Loucy (cell line): ENCODE results near the gene TMEM87A.
A peak's percentile ranks its signal among the peaks of the same experiment; 100 is the strongest.

Experiments
- H2AFZ ChIP-seq: fragments of 200-600 bp; sonication (generic); 2 replicates; pipeline ENCODE4 v1.6.0; 2016; ENCODE audit warnings: antibody characterized with exemption, mild to moderate bottlenecking, low read length, moderate library complexity
- H3F3A ChIP-seq: fragments of 200-600 bp; 2 replicates; pipeline ENCODE4 v1.6.0; 2016; ENCODE audit warnings: antibody characterized with exemption, low read depth, mild to moderate bottlenecking
- H3K27me3 ChIP-seq: fragments of 200-600 bp; sonication (generic); 2 replicates; pipeline ENCODE4 v1.6.1; 2014; ENCODE audit warnings: low read length, mild to moderate bottlenecking; ENCODE audit not compliant: insufficient read depth, poor library complexity, severe bottlenecking
- H3K36me3 ChIP-seq: fragments of 200-600 bp; sonication (generic); 2 replicates; pipeline ENCODE4 v1.6.1; 2016; ENCODE audit warnings: low read length; ENCODE audit not compliant: insufficient read depth
- H3K4me1 ChIP-seq: fragments of 200-600 bp; sonication (generic); 2 replicates; pipeline ENCODE4 v1.5.1; 2014; ENCODE audit warnings: low read length, mild to moderate bottlenecking; ENCODE audit not compliant: insufficient read depth, poor library complexity, severe bottlenecking
- H3K4me2 ChIP-seq: fragments of 200-600 bp; sonication (generic); 2 replicates; pipeline ENCODE4 v1.6.0; 2014; ENCODE audit warnings: antibody characterized with exemption, low read length, low read depth, mild to moderate bottlenecking; ENCODE audit not compliant: poor library complexity, severe bottlenecking
- H3K4me3 ChIP-seq: fragments of 200-600 bp; sonication (generic); 2 replicates; pipeline ENCODE4 v1.5.1; 2014; ENCODE audit warnings: low read length, mild to moderate bottlenecking, mixed read lengths; ENCODE audit not compliant: poor library complexity, severe bottlenecking
- H3K79me2 ChIP-seq: fragments of 200-600 bp; sonication (generic); 2 replicates; pipeline ENCODE4 v1.6.1; 2014; ENCODE audit warnings: low read length; ENCODE audit not compliant: insufficient read depth
- H3K9ac ChIP-seq: fragments of 200-600 bp; sonication (generic); 2 replicates; pipeline ENCODE4 v1.6.0; 2014; ENCODE audit warnings: mild to moderate bottlenecking, low read depth, low read length, moderate library complexity; ENCODE audit not compliant: poor library complexity, severe bottlenecking
- H3K9me2 ChIP-seq: fragments of 200-600 bp; sonication (generic); replicated peaks from 2 replicates; pipeline ENCODE4 v1.6.1; 2016; ENCODE audit warnings: low read depth, low read length, mixed read lengths
- H3K9me3 ChIP-seq: fragments of 200-600 bp; sonication (generic); 2 replicates; pipeline ENCODE4 v1.6.1; 2014; ENCODE audit warnings: mild to moderate bottlenecking, antibody characterized with exemption, low read length, low read depth; ENCODE audit not compliant: insufficient read depth
- H4K20me1 ChIP-seq: fragments of 200-600 bp; sonication (generic); 2 replicates; pipeline ENCODE4 v1.6.0; 2014; ENCODE audit warnings: antibody characterized with exemption, low read length, mild to moderate bottlenecking; ENCODE audit not compliant: insufficient read depth, poor library complexity, severe bottlenecking
- EZH2phosphoT487 ChIP-seq: fragments of 200-600 bp; IDR thresholded peaks from 2 replicates; pipeline ENCODE4 v1.6.1; 2018; ENCODE audit warnings: antibody characterized with exemption, mild to moderate bottlenecking, moderate library complexity, borderline replicate concordance
- TF ChIP-seq, protein P1 (sequence below): fragments of 200-600 bp; sonication (generic); conservative IDR thresholded peaks from 2 replicates; pipeline ENCODE4 v1.5.1; 2014; ENCODE audit warnings: mild to moderate bottlenecking, antibody characterized with exemption, low read length

The TMEM87A gene

DNA sequence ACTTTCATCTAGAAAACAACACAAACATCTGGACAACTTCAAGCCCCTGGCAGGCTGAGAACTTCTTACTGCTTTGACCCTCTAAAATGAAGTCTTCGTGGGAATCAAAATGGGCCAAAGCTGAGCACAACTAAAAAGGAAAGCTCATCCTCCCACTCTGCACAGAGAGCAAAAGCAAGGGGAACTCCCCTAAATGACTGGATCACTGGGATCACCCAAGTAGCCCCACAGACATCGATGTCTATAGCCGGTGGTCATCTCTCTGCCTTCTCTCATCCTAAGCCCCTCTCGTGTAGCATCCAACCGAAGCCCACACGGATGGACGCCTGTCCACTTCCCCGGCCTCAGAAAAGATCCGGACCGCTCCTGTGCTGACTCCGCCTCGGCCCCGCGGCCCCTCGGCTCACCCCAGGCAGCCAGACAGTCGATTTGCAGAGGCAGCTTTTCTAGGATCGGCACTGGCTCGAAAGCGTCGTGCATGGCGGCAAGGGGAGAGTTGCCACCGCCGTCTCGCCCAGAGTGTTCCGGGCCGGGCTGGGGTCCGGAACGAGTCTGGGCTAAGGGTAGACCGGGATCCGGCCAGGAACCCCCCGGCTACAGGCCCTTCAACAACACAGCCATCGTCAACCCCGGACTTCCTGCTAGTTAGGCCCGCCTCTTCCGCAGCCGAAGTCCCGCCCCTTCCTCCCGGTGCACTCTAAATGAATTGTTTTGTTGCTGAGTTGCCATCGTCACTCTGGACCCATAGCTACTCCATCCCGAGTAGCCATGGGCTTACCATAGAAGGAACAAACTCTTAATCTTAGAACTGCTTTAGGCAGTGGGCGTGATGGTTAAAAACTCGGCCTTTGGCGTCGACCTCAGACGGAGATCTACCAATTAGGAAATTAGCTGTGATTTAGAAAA, 65.3 kb downstream of the TMEM87A start, which contains the start of gene VPS39:
Gene VPS39, minus strand, starts transcription at position 631 of the 906 bp plus-strand sequence. Its CDS starts 151 bp downstream, at position 480.
- Histone ChIP-seq H2AFZ (peak within 1 kb of the TSS; percentile 85), H3K9me3 (no peaks in the 10 kb centered on the region), H3K4me1 (peaks cover 28% of the 10 kb centered on the region), H3K4me3 (peak within 1 kb of the TSS; percentile 87), H3F3A (no peaks in the 10 kb centered on the region), H3K4me2 (peak within 1 kb of the TSS; percentile 81), H3K9me2 (no peaks in the 10 kb centered on the region), H3K27me3 (no peaks in the 10 kb centered on the region), H4K20me1 (no peaks in the 10 kb centered on the region), H3K36me3 (peaks cover 23% of the 10 kb centered on the region; the same call in 1 of the 2 replicates), H3K79me2 (peaks cover 31% of the 10 kb centered on the region), H3K9ac (peak within 1 kb of the TSS; percentile 91)
- TF ChIP-seq EZH2phosphoT487: no peak
- TF ChIP-seq, protein P1, sequence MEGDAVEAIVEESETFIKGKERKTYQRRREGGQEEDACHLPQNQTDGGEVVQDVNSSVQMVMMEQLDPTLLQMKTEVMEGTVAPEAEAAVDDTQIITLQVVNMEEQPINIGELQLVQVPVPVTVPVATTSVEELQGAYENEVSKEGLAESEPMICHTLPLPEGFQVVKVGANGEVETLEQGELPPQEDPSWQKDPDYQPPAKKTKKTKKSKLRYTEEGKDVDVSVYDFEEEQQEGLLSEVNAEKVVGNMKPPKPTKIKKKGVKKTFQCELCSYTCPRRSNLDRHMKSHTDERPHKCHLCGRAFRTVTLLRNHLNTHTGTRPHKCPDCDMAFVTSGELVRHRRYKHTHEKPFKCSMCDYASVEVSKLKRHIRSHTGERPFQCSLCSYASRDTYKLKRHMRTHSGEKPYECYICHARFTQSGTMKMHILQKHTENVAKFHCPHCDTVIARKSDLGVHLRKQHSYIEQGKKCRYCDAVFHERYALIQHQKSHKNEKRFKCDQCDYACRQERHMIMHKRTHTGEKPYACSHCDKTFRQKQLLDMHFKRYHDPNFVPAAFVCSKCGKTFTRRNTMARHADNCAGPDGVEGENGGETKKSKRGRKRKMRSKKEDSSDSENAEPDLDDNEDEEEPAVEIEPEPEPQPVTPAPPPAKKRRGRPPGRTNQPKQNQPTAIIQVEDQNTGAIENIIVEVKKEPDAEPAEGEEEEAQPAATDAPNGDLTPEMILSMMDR: no peak

DNA sequence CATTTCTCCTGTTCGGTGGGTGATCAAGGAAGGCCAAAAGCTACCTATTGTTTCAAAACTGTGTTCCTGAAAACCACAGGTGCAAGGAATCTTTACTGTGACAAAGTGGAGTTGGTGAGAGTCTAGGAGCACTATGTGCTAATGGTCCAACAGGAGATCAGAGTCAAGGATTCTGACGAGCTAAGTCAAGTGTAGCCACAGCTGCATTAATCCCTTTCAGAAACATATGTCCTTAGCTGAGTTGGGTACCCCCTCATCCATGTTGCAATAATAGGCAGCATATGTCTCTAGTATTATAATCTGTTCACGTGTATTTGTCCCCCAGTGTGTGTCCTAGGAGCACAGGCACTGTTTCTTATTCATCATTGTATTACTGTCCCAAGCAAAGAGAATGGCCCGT, 66.8 kb downstream of the TMEM87A start:
- Histone ChIP-seq H4K20me1 (no peaks in the 10 kb centered on the region), H3K9me3 (no peaks in the 10 kb centered on the region), H3K4me2 (peak overlapping the region; percentile 81), H3F3A (no peaks in the 10 kb centered on the region), H3K4me3 (peak overlapping the region; percentile 87), H3K9me2 (no peaks in the 10 kb centered on the region), H3K79me2 (peaks cover 31% of the 10 kb centered on the region), H2AFZ (no peak overlapping the region), H3K36me3 (peaks cover 10% of the 10 kb centered on the region; the same call in 1 of the 2 replicates), H3K27me3 (no peaks in the 10 kb centered on the region), H3K9ac (peak overlapping the region; percentile 91), H3K4me1 (peaks cover 28% of the 10 kb centered on the region)
- no peak for TF ChIP-seq EZH2phosphoT487
- TF ChIP-seq, protein P1: no peak

DNA sequence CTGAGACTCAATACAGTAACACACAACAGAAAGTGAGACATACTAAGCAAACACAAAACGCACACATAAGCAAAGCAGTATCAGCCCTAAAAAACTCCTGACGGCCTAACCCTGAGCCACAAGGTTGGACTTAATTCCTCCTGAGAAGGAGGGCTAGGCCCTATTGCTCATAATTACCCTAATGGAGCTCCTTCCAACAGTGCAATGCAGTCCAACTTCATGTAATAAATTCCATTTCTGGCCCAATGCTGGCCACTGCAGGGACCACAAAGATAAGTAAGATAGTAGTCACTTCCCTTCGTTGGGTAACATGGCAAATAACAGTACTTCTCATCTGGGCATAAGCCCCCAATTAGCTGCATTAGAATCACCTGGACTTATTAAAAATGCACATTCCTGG, 69.3 kb downstream of the TMEM87A start:
- peaks cover 31% of the 10 kb centered on the region for H3K79me2 ChIP-seq
- H3K27me3 ChIP-seq: no peaks in the 10 kb centered on the region
- no peaks in the 10 kb centered on the region for H4K20me1 ChIP-seq
- H2AFZ ChIP-seq: no peak overlapping the region
- H3K9ac ChIP-seq: no peak overlapping the region
- peak overlapping the region; percentile 7 for H3K4me2 ChIP-seq
- TF ChIP-seq, protein P1: no peak
- TF ChIP-seq EZH2phosphoT487: no peak
- no peaks in the 10 kb centered on the region for H3K9me3 ChIP-seq
- no peaks in the 10 kb centered on the region; the same call in 1 of the 2 replicates for H3K36me3 ChIP-seq
- no peaks in the 10 kb centered on the region for H3K9me2 ChIP-seq
- peaks cover 28% of the 10 kb centered on the region for H3K4me1 ChIP-seq
- H3K4me3 ChIP-seq: no peak overlapping the region
- no peaks in the 10 kb centered on the region for H3F3A ChIP-seq
